Renal cortex interstitium (tissue), 15 donors: ENCODE data around the gene INSRR. TPM values are rescaled to one million over a fixed set of nuclear protein-coding genes. Genes with fewer than 3 reads are reported as not detected.

Source experiments
- DNase-seq, 11 donors: peaks; one replicate each; pipeline ENCODE4 v3.0.0-alpha.2; 2013; ENCODE audit warnings: low read depth in 9 of 11, low spot score in 4 of 11; ENCODE audit errors: extremely low read depth in 1 of 11
- long read RNA-seq, 16 experiments: transcript quantifications; one replicate each; lab custom pipeline, GENCODE V29; 2026
- polyA plus RNA-seq, 3 donors: library from polyadenylated mRNA; unstranded; fragments of 120-200 nt; gene quantifications; one replicate each; pipeline ENCODE4 v1.2.1, GENCODE V29; 2013; ENCODE audit not compliant: insufficient read length in 3 of 3

The INSRR gene
- polyA plus RNA-seq, result 1 to 10 TPM; 1.1 to 2.6 (median 1.6) TPM
- long read RNA-seq, donor 1, result 0 reads
- long read RNA-seq, donor 2, result 0 reads
- long read RNA-seq, donor 3, result 0 reads
- long read RNA-seq, donor 4, result 0 reads
- long read RNA-seq, donor 5, result 0 reads
- long read RNA-seq, donor 6, result 0 reads
- long read RNA-seq, donor 7, result 0 reads
- long read RNA-seq, donor 8, result 0 reads
- long read RNA-seq, donor 9, result 0 reads
- long read RNA-seq, donor 10, result 0 reads
- long read RNA-seq, donor 11, result 0 reads
- long read RNA-seq, donor 12, result 0 reads
- long read RNA-seq, donor 13, result 0 reads
- long read RNA-seq, donor 14, result 0 reads
- long read RNA-seq, donor 15, result 0 reads
- long read RNA-seq, donor 16, full-length matches to known transcripts, result 1 of 1 reads
- long read RNA-seq, donor 16, partial matches to known transcripts, result 0 of 1 reads
- long read RNA-seq, donor 16, other reads (novel, unspliced or antisense), result 0 of 1 reads

DNA sequence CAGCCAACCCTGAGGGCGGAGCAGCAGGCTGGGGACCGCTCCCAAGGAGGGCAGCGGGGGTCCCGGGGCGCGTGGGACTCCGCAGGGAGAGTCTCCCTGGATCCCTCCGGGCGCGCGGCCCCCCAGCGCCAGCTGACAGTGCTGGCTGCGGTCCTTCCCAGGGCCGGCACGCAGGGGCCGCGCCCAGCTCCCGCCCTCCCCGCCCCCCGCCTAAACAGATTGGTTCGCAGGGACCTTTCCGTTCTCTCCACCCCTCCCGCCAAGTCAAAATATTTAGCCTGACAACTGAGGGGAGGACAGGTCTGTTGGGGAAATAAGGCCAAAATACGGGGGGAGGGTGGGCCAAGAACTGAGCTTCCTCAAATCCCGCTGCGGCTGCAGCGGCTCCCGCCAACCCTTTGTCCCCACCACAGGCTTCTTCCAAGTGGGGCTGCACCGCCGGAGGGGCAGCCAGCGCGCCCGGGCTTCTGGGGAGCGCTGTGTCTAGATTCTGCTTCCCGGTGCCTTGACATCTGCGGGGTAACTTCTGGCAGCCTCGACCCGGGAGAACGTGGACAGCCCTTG, at the start of gene INSRR:
INSRR (minus strand) TSS at position 159 of the 564 bp plus-strand sequence. CDS start 496 bp downstream, outside the sequence.
- no peak for DNase-seq

DNA sequence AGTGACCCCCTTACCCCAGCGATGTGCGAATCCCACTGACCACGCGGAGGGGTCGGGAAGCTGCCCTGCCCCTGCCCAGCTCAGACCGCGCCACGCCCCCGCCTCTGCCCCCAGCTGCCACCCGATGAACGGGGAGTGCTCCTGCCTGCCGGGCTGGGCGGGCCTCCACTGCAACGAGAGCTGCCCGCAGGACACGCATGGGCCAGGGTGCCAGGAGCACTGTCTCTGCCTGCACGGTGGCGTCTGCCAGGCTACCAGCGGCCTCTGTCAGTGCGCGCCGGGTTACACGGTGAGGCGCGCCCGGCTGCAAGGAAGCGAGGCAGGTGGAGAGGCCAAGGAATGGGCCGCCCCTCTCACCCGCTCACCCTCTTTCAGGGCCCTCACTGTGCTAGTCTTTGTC, 49.6 kb upstream of the INSRR start:
- no peak for DNase-seq

DNA sequence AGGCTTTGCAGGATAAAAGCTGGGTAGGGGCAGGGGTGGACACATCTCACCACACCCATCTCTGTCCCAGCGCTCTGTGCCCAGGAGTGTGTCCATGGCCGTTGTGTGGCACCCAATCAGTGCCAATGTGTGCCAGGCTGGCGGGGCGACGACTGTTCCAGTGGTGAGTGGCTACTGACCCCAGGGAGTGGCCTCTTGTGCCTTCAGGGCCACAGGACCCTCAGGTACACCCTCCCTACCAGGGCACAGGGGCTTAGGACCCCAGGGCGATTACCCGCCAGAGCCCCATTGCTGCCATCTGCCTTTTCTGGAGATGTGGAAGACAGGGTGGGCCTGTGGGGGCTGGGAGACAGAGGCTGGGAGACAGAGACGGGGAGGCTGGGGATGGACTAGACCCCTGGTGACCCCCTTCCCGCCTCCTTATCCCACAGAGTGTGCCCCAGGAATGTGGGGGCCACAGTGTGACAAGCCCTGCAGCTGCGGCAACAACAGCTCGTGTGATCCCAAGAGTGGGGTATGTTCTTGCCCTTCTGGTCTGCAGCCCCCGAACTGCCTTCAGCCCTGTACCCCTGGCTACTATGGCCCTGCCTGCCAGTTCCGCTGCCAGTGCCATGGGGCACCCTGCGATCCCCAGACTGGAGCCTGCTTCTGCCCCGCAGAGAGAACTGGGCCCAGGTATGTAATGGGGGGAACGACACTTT, 47.4 kb upstream of the INSRR start:
- no peak for DNase-seq

DNA sequence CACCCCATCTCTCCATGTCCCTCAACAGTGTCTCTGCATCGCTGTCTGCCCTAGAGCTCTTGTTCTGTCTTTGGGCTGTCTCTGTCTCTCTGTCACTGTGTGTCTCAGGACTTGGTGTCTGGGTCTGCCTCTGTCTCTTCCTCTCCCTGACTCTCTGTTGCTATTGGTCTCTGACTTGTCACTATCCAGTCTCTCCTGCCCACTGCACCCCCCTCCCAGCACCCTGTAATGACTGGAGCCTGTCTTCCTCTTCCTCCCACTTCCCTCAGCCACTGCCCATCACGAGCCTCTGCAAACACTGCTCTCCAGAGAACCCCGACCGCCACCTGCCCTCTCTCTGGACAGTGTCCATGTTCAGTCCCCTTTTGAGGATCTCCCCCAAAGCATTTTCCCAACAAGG, 46.7 kb upstream of the INSRR start:
- DNase-seq, result no peak

DNA sequence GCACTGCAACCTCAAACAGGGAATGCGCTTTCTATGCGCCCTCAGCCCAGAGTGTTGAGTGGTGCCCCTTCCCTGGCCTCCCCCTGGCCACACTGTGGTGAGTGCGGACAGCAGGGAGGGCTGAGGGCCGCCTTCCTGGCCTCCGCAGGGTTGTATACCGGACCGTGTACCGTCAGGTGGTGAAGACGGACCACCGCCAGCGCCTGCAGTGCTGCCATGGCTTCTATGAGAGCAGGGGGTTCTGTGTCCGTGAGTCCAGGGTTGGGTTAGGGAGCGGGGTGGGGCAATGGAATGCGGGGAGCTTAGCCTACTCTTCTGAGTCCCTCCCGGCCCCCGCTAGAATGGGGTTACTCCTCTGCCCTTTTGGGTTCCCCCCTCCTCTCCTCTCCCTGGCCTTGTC, 46.3 kb upstream of the INSRR start:
- no peak for DNase-seq

DNA sequence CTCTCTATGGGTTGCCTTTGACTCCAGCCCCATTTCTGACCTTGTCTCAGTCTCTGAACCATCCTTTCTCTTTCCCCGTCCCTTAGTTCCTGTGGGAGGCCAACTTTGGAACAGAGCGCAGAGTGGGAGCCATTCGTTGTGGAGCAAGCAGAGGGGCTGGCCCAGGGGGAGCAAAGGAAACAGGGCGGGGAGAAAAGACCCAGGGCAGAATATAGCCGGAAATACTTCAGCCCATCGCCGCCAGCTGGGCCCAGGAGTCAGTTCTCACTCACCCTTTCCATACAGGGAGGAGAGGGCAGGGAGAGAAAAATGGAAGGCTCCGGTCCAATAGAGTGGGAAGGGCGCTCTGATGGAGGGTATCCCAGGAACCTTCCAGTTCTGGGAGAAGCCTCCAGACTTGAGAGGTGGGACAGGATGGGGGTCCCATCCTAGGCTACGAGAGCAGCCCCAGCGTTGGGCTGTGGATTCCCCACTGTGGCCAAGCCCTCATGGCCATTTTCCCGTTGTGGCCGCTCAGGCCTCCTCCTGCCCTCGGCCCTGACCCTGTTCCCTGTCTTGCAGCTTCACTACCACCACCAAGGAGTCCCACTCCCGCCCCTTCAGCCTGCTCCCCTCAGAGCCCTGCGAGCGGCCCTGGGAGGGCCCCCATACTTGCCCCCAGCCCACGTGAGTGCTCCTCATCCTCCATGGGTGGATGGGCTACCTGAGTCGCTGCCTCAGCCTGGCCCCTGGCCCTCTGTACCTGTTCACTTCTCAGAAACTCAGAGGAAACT, 45.5 kb upstream of the INSRR start:
- no peak for DNase-seq

DNA sequence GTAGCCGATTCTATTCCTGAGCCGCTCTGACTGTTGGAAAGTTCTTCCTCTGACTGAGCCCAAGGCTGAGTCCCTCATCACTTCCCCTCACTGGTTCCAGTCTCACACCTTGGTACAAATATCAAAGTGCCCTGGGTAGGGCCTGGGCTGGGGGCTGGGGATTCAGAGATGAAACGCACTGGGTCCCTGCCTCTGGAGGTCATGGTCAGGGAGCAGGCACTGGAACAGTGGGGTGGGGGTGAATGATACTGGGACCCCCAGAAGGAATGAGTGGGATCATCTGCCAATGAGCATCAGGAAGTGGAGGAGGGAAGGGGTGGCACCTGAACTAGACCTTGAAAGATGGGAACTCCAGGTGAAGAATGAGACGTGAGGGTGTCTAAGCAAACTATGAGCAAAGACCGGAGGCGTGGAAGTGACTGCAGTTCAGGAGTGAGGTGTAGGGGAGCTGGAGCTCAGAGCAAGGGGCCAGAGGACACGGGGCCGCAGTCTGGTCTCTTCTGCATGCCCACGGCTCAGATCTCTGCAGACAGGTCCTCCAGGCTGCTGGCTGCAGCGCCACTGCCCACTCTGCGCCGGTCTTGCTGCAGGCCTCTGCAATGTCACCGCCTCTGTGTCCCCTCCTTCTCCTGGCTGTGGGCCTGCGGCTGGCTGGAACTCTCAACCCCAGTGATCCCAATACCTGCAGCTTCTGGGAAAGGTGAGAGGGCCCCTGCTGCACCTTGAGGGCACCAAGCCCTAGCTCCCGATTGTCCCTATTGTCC, 44.6 kb upstream of the INSRR start:
- no peak for DNase-seq

DNA sequence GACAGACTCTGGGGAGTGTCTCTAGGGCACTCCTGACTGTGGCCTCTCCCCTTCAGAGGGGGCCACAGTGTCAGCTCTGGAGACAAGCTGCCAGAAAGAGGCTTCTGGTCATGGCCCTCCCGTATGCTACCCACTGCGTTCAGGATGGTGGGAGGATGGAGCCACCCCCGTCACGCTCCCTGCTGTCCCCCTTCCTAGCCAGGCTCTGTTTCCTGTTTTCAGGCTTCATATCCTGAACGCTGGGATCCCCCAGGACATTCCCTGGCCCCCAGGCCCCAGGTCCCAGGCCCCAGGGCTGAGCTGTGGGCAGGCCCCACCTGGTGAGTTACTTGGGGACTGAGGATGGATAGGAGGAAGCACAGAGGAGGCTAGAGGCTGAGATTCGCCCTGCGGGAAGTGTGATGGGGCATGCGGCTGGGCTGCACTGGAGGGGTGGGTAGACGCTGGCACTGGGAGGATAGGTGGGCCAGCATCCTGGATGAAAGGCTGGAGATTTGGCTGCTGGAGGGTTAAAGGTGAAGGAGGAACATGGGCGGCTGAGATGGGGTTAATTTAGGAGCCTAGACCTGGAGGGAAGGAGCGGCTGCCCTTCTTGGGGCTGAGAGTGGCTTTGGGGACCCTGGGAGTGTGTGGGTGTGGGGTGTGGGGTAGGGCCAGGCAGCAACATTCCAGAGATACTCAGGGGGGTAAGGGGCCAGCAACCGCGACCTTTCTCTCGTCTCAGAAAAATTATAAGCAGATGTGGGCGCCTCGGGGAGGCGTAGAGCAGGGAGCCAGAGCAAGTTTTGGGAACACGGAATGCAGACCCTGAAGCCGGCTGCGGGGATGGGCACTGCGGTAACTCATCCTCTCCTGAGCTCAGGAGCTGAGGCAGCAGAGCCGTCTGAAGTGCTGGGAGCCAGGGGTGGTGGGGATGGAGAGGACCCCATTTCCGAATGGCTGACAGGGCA, 43.3 kb upstream of the INSRR start:
- no peak for DNase-seq

DNA sequence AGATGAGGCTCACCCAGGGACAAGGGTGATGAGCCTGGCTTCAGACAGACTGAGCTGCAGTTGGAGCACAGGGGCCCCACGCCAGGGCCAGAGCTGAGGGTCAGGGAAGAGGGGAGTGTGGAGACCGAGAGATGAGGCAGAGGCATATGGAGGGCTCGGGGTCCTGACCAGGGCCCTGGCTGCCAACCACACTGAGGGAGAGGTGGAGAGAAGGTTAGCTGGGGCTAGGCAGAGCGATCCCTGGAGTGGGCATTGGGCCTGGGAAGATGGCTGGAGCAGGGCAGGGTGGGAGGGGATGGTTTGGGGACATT, 42.6 kb upstream of the INSRR start:
- no peak for DNase-seq

DNA sequence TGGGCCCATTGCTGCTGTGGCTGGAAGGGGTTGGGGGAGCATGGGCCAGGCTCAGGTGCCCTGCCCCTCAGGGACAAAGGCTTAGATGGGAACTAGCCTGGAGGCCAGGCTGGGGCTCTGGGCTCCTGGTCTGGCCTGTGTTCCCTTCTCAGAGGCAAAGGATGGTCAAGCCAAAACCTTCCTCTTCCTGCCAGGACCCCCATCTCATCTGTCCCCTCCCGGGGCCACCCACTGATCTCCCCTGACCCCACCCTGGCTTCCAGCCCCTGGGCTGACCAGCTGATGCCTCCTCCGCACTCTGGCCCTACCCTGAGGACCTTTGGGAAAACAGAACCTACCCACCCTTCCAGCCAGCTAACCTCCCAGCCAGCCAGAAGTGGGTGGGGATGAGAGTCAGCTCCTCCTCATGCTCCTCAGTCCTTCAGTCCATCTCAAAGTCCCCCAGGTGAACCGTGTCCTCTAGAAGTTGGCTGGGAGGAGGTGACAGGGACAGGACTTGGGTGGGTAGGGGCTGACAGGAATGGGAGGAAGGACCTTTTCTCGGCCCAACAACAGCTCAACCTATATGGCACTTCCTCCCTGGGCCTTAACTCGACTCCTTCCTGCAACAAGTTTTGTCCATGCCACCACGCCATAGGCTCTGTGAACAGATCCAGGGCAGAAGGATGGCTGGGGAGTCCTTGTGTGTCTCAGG, 42.1 kb upstream of the INSRR start:
- no peak for DNase-seq

DNA sequence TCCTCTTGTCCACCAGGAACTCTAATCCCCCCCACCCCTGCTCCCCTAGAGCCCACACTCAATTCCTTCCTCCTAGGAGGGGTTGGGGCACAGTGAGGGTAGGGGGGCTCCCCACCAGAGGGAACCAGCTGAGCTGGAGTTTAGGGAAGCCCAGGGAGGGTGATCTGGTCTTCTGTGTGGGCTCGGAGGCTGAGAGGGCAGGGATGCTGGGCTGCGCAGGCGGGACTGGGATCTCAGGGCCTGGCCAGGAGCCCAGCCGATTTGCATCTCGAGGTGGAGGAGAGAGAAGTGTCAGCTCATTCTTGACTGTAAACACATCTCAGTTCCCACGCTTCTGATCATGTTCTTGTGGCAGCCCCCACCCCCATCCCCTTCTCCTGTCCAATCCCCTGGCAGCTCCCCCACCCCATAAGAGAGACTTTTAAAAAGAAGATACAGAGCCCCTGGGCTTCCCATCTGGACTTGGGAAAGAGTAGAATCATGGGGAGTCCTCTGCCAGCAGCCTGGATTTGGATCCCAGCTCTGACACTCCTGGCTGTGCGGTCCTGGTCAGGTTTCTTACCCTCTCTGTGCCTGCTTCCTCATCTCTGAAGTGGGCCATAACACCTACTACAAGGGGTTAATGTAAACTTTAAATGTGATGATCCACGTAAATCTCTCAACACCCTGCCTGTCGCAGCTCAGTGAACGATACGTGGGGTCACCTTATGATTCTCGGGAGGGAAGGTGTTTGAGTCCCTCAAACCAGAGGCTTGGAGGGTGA, 41.2 kb upstream of the INSRR start:
- no peak for DNase-seq

DNA sequence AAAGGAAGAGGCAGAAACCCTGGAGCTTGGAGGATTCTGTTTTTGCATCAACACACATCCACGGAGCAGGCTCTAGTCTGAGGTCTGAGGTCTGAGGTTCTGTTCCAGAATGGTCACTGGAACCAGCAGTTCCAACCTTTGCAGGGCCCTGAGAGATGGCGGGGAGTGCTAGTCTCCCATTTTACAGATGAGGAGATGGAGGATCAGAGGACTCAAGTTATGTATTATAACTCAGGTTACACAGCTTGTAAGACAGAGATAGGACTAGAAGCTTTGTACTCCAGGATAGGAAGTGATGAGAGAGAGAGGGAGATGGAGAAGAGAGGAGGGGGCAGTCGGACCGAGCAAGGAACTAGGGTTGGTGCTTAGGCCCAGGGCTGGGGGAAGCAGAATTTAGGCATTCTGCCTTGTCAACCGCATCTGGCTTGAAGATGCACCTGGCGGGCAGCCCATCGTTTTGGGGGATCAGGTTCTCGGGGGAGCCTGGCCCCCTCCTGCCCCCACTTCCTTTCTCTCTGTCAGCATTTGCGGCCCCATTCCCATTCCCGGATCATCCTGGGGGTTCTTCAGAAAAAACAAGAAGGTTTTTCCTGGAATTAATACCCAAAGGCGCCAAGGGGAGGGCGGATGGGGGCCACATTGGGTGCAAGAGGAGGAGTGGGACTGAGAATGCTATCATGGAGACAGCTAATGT, 40.2 kb upstream of the INSRR start:
- no peak for DNase-seq

DNA sequence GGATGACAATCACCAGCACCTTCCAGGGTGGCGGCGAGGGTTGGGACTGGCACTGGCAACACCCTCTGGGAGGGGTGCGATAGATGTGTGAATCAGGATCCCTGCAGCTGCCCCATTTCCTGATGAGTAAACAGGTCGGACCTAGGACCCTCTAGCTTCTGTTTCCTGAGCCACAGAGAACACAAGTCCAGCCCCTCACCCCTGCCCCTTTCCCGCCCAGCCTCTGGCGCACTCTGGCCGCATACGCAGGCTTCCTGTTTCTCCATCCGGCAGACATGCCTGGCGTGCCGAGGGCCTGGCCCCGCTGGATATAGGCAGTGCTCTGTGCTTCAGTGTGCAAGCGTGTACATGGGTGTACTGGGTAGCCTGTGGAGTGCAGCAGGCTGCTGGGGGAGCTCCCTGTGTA, 39.2 kb upstream of the INSRR start:
- peak in 6 of 11 donors; percentile 60 to 79 (median 74) for DNase-seq

DNA sequence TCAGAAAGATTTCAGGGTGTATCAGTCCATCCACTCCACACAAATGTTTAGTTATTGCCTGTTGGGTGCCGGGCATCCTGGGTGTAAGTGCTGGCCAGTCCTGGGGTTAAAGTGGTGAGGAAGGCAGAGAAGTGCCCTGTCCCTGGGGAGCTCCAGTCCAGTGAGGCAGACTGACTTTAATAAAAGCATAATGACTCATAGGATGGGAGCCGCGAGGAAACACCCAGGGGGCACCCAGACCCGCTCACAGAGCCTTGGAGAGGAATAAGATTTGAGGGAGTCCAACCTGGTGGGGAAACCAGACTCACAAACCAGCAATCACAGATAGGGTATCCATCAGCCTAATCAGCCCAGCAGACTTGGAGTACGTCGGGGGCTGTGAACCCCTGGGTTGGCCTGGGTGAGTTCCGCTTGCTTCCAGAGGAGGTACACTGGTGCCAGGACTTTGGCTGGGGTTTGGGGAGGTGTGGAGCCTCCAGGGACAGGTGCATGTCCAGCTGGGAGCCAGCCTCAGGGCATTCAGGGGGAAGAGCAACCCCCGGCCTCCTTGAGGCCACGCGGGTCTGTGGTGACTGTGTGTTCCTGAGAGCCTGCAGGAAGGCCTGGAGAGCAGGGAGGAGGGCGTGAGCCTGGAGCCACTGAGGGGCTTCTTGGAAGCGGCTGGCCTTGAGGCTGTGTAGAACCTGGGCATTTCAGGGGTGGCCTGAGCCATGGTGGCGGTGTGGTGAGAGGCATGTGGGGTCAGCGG, 38.3 kb upstream of the INSRR start:
- DNase-seq, result no peak

DNA sequence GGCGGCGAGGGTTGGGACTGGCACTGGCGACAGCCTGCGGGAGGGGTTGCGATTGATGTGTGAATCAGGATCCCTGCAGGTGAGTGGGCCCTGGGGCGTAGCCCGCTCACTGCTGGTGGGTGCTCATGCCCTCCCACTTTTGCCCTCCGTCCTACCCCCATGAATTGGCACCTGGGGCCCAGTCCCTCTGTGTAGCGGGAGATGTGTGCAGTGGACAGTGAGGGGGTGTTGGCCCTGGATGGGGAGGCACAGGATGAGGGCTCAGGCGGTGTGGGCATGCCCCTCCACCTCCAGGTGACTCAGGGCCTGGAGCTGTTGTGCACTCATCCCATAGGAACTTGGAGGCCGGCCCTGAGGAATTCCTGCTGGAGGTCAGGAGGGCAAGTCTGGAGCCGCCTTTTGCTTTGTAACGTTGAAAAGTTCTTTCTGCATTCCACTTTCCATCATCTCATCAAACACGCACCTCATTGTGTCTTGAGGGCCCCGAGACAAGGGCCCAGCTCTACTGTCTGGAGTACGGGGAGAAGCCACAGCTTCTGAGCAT, 37.6 kb upstream of the INSRR start:
- no peak for DNase-seq
